ENCODE results near the gene S100A9.

- TF ChIP-seq SIN3A (IDR thresholded peaks at IDR 0.05; ENCODE audit: low read depth) = no peak
- no peak for TF ChIP-seq EZH2phosphoT487 (IDR thresholded peaks at IDR 0.05; ENCODE audit: borderline replicate concordance)
- TF ChIP-seq SRF (IDR thresholded peaks at IDR 0.05; ENCODE audit: low read depth) = no peak
- TF ChIP-seq ZBTB33 (IDR thresholded peaks at IDR 0.05; ENCODE audit: extremely low read depth, insufficient replicate concordance, low read length) = no peak
- TF ChIP-seq CTCF (IDR thresholded peaks at IDR 0.05 in 2 of 3, conservative IDR thresholded peaks at IDR 0.05 in 1 of 3; ENCODE audit: borderline replicate concordance in 1 of 3, insufficient read depth in 1 of 3, low read depth in 2 of 3, low read length in 2 of 3) = no peak
- TF ChIP-seq POLR2A (IDR thresholded peaks at IDR 0.05; ENCODE audit: borderline replicate concordance, extremely low read depth, insufficient read depth, insufficient read length) = no peak
- no peak for TF ChIP-seq MAX (IDR thresholded peaks at IDR 0.05)
- no peak for TF ChIP-seq EZH2 (IDR thresholded peaks at IDR 0.05)
- no peak for TF ChIP-seq REST (IDR thresholded peaks at IDR 0.05; ENCODE audit: low read depth)
- TF ChIP-seq RAD21 (IDR thresholded peaks at IDR 0.05; ENCODE audit: low read depth) = no peak
- no peak for TF ChIP-seq ZNF274 (IDR thresholded peaks at IDR 0.05; ENCODE audit: low read depth, low read length)
- TF ChIP-seq POLR2AphosphoS5 (IDR thresholded peaks at IDR 0.05; ENCODE audit: low read depth, low read length) = no peak
- no peak for TF ChIP-seq ELF1 (IDR thresholded peaks at IDR 0.05; ENCODE audit: borderline replicate concordance, low read depth)
These were observed 44.6 kb downstream of the S100A9 start for GRCh38 chr1:153402226-153402625.
